Ammon's horn (tissue), 1 donor: ENCODE measurements around the gene TAX1BP3.
A peak's percentile ranks its signal among the peaks of the same experiment; 100 is the strongest.

Experiments used
- DNase-seq: peaks from one replicate; pipeline ENCODE4 v3.0.0-alpha.2; 2016; ENCODE audit warnings: low spot score

Gene TAX1BP3

DNA sequence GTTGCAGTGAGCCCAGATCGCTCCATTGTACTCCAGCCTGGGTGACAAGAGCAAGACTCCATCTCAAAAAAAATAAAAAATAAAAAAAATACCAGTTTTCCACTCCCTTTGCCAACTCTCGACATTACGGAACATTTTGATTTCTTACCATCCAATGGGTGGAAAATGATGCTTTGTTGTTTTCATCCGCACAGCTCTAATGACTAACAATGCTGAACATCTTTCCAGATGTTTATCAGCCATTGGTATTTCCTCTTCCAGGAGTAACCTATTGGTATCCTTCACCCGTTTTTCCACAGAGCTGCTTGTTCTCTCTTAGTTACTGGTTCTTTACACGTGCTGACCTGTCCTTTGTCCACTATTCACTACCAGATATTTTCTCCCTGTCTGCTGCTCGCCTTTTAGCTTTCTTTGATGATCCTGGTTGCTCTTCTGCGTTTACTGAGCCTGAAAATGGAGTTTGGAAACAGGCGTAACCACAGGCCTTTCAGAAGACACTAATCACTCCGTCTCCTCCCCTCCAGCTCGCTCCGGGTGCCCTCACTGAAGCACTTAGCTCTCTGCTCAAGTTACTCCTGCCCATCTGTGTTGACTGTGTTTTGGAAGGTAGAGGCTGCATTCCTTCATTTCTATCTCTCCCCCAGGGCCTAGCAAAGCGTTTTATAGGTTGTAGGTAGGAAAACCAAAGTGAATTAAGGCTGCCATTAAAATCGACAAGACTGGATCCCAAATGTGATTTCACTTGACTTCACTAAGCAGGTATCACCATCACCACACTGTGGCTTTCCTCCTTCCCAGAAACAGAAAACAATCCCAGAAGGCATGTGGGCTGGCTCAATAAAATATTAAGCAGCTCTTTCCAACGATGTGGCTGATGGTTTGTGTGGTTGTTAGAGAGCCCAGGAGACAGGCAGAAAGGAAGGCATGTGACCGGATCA, 41.3 kb downstream of the TAX1BP3 start:
- peak; percentile 41 for DNase-seq

DNA sequence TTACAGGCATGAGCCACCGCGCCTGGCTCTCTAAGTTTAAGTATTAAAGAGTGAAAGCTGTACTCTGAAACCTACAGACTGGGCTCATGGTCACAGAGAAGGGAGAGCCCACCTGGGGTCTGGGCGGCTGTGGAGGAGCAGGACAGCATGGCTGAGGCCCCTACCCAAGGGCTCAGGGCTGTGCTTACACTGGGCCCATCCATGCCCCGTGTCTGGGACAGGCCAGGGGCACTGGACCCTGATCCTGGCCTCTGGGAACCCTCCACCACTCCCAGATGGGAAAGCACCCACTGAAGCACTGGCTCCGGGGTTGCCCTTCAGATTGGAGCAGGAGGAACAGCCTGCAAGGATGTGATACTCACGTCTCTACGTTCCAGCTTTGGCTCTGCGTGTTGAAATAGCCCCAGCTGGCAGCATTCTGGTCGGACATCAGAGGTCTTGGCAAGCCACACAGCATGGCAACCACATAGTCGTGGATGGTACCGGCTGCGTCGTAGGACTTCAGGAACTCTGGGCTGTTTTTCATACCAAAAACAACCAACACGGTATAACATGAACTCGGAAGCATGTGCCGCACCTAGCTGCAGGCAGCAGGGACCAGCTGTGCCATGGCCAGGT, 45.3 kb downstream of the TAX1BP3 start:
- DNase-seq = no peak

DNA sequence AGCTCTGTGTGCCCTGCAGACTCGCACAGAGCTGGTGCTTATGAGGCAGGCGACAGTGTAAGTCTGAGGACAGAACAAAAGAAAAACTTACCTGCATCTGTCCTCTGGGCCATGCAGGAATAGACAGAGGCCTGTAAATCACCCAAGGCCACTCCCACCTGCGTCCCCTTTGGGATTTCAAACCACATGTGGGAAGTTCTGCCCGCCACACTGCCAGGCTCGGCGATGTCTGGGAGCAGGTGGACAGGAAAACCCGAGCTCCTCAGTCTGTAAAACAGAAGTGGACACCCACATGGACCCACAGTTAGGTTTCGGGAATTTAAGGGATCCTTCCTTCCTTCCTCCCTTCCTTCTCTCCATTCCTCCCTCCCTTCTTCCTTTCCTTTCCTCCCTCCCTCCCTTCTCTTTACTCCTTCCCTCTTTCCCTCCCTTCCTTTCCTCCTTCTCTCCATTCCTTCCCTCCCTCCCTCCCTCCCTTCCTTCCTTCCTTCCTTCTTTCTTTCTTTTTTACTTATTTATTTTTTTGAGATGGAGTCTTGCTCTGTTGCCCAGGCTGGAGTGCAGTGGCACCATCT, 47.1 kb downstream of the TAX1BP3 start:
- no peak for DNase-seq

DNA sequence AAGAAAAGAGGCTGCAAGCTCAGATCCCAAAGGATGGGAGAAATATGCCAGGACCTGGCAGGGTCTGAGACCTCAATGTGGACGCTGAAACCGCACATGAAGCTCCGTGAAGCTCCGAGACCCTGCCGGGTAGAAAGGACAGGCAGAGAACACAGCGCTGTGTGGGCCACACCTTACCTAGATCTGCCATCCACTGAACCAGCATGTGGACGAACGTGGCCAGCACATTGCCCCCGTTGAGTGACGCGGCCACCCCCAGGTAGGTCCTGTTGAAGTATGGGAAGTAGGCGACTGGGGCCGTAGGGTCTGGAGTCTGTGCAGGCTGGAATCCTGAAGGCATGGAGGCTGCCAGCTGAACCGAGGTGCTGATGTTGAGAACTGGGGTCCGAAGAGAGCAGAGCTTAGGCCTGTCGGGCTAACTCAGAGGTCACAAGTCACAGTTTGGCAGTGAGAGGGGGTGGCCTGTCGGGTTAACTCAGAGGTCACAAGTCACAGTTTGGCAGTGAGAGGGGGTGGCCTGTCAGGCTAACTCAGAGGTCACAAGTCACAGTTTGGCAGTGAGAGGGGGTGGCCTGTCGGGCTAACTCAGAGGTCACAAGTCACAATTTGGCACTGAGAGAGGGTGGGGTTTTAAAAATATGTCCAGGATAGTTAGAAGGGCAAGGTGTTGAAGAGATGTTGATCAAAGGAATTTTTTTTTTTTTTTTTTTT, 53.1 kb downstream of the TAX1BP3 start:
- DNase-seq = no peak

DNA sequence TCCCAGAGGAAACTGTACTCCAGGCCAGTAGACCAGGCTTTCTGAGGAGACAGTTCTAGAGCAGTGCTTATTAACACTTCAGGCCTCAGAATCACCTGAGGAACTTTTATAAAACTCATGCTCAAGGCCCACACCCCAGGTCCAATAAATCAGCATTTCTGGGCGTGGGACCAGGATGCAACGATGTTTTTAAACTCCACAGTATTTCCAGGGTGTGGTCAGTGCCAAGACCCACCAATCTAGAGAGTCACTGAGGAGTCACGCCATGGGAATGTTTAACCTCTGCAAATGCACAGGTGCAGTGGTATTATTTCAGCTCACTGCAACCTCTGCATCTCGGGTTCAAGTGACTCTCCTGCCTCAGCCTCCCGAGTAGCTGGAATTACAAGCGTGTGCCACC, 55.3 kb downstream of the TAX1BP3 start:
- no peak for DNase-seq
